HEK293 (cell line): ENCODE data around the gene TBX15.

Experiments
- CTCF ChIA-PET: fragments of 350-600 bp; formaldehyde crosslinking; extraction: SDS; loops from one replicate; lab custom pipeline; 2021; ENCODE audit warnings: antibody characterized with exemption; lab: Yijun Ruan, JAX
- POLR2A ChIA-PET: fragments of 300-600 bp; formaldehyde crosslinking; extraction: SDS; loops from one replicate; lab custom pipeline; 2020; ENCODE audit warnings: antibody characterized with exemption, inconsistent platforms; lab: Yijun Ruan, JAX
- H3K27ac ChIP-seq: fragments of 200-500 bp; sonication (Bioruptor generic); 2 replicates; pipeline ENCODE4 v1.5.1; 2014; ENCODE audit warnings: low read depth, low read length, control low read depth, inconsistent platforms; ENCODE audit errors: extremely low read depth
- H3K36me3 ChIP-seq, 2 experiments: fragments of 200-500 bp in 1 of 2; sonication (Bioruptor generic) in 1 of 2; 1 replicate in 1 of 2; 2 replicates in 1 of 2; pipeline ENCODE4 v1.5.1; 2014 to 2017; ENCODE audit warnings: inconsistent platforms in 2 of 2, low read length in 2 of 2; ENCODE audit not compliant: control insufficient read depth in 2 of 2, insufficient read depth in 1 of 2
- H3K4me1 ChIP-seq: fragments of 200-500 bp; sonication (Bioruptor generic); 2 replicates; pipeline ENCODE4 v1.5.1; 2014; ENCODE audit warnings: mild to moderate bottlenecking, low read length, inconsistent platforms; ENCODE audit not compliant: control insufficient read depth, insufficient read depth
- H3K4me3 ChIP-seq: 2 replicates; pipeline ENCODE4 v1.5.1; 2011; ENCODE audit warnings: low read depth, mild to moderate bottlenecking, control low read depth, low read length, moderate library complexity
- H3K9me3 ChIP-seq: fragments of 200-500 bp; sonication (Bioruptor generic); 2 replicates; pipeline ENCODE4 v1.5.1; 2014; ENCODE audit warnings: low read depth, low read length, inconsistent platforms; ENCODE audit not compliant: control insufficient read depth, insufficient read depth
- ATF2 ChIP-seq: fragments of 450-650 bp; formaldehyde crosslinking; IDR thresholded peaks from 2 replicates; pipeline ENCODE4 v1.5.1; 2016; ENCODE audit warnings: missing biosample characterization, missing genetic modification characterization, low read depth
- EGR2 ChIP-seq: fragments of 450-650 bp; formaldehyde crosslinking; IDR thresholded peaks from 2 replicates; pipeline ENCODE4 v1.5.1; 2016; ENCODE audit warnings: low read depth, missing biosample characterization, missing genetic modification characterization
- HIC1 ChIP-seq: fragments of 450-650 bp; formaldehyde crosslinking; IDR thresholded peaks from 2 replicates; pipeline ENCODE4 v1.5.1; 2016; ENCODE audit warnings: missing biosample characterization, missing genetic modification characterization
- IKZF3 ChIP-seq: fragments of 450-650 bp; IDR thresholded peaks from 2 replicates; pipeline ENCODE4 v1.5.0; 2018; ENCODE audit warnings: missing biosample characterization, mild to moderate bottlenecking, missing genetic modification characterization, moderate library complexity
- INSM2 ChIP-seq: fragments of 450-650 bp; formaldehyde crosslinking; IDR thresholded peaks from 2 replicates; pipeline ENCODE4 v1.5.1; 2016; ENCODE audit warnings: missing biosample characterization, missing genetic modification characterization
- SP7 ChIP-seq: fragments of 450-650 bp; formaldehyde crosslinking; IDR thresholded peaks from 2 replicates; pipeline ENCODE4 v1.5.1; 2016; ENCODE audit warnings: missing biosample characterization, missing genetic modification characterization
- ZNF202 ChIP-seq: fragments of 450-650 bp; formaldehyde crosslinking; IDR thresholded peaks from 2 replicates; pipeline ENCODE4 v1.5.1; 2016; ENCODE audit warnings: missing biosample characterization, missing genetic modification characterization, borderline replicate concordance
- ZNF239 ChIP-seq: fragments of 450-650 bp; formaldehyde crosslinking; IDR thresholded peaks from 2 replicates; pipeline ENCODE4 v1.5.1; 2016; ENCODE audit warnings: missing biosample characterization, missing genetic modification characterization
- ZNF280C ChIP-seq: fragments of 450-650 bp; formaldehyde crosslinking; IDR thresholded peaks from 2 replicates; pipeline ENCODE4 v1.5.1; 2016; ENCODE audit warnings: missing biosample characterization, missing genetic modification characterization
- ZNF488 ChIP-seq: fragments of 450-650 bp; formaldehyde crosslinking; IDR thresholded peaks from 2 replicates; pipeline ENCODE4 v1.5.1; 2016; ENCODE audit warnings: missing biosample characterization, missing genetic modification characterization
- ZNF580 ChIP-seq: fragments of 450-650 bp; formaldehyde crosslinking; IDR thresholded peaks from 2 replicates; pipeline ENCODE4 v1.5.1; 2016; ENCODE audit warnings: missing biosample characterization, missing genetic modification characterization
- ZNF596 ChIP-seq: fragments of 450-650 bp; IDR thresholded peaks from 2 replicates; pipeline ENCODE4 v1.5.0; 2018; ENCODE audit warnings: missing biosample characterization, mild to moderate bottlenecking, missing genetic modification characterization, moderate library complexity
- ZNF677 ChIP-seq: fragments of 450-650 bp; IDR thresholded peaks from 2 replicates; pipeline ENCODE4 v1.5.0; 2018; ENCODE audit warnings: missing biosample characterization, mild to moderate bottlenecking, missing genetic modification characterization, moderate library complexity
- ZNF843 ChIP-seq: fragments of 450-650 bp; formaldehyde crosslinking; IDR thresholded peaks from 2 replicates; pipeline ENCODE4 v1.5.1; 2016; ENCODE audit warnings: missing biosample characterization, missing genetic modification characterization

Gene TBX15

GRCh38 chr1:118984722-118985639 lies 3.2 kb downstream of the TBX15 start:
- POLR2A ChIA-PET, result no interaction called here
- H3K4me3 ChIP-seq, result no peak overlapping the region

More at GRCh38 chr1:118984722-118985639, 3.2 kb downstream of the TBX15 start:
- no peaks in the 10 kb centered on the region for H3K36me3 ChIP-seq
- no peak overlapping the region for H3K27ac ChIP-seq
- TF ChIP-seq ZNF488, result no peak
- TF ChIP-seq EGR2, result no peak
- no peak for TF ChIP-seq HIC1 (tag by site-specific recombination)
- no peak for TF ChIP-seq ZNF596 (tag by site-specific recombination)
- TF ChIP-seq ZNF202 (tag by site-specific recombination), result no peak
- no peak for TF ChIP-seq ZNF580 (tag by site-specific recombination)
- TF ChIP-seq SP7 (tag by site-specific recombination), result no peak
- no peak for TF ChIP-seq INSM2 (tag by site-specific recombination)
- no peak for TF ChIP-seq ZNF843 (tag by site-specific recombination)
- TF ChIP-seq IKZF3 (tag by site-specific recombination), result no peak
- no peak for TF ChIP-seq ATF2 (tag by site-specific recombination)
- no peak for TF ChIP-seq ZNF677 (tag by site-specific recombination)
- no peak for TF ChIP-seq ZNF239
- no peak for TF ChIP-seq ZNF280C
- no peaks in the 10 kb centered on the region for H3K4me1 ChIP-seq
- CTCF ChIA-PET, result interaction anchor here (0.6 to 0.7 kb wide), 2 partner anchors 281 to 462 kb away, joined by 3 read pairs; no protein-coding TSS in a partner anchor
- no peaks in the 10 kb centered on the region for H3K9me3 ChIP-seq
